Spleen (tissue), 11 donors: ENCODE data around the gene UNCX. TPM values are rescaled to one million over a fixed set of nuclear protein-coding genes. Genes with fewer than 3 reads are reported as not detected.

Source experiments
- DNase-seq: peaks from one replicate; pipeline ENCODE4 v3.0.0-alpha.2; 2020
- H3K27ac ChIP-seq, 8 donors: fragments of 200-600 bp; sonication (generic) in 7 of 8; 1 replicate in 4 of 8; 2 replicates in 4 of 8; pipeline versions ENCODE4 v1.5.0 to v1.8.0; 2016 to 2021; ENCODE audit warnings: inconsistent platforms in 4 of 8, mild to moderate bottlenecking in 4 of 8, moderate library complexity in 1 of 8
- H3K27me3 ChIP-seq, 7 donors: fragments of 200-600 bp; sonication (generic) in 6 of 7; replicated peaks in 1 of 7; 1 replicate in 4 of 7; 2 replicates in 3 of 7; pipeline versions ENCODE4 v1.5.0 to v1.8.0; 2016 to 2021; ENCODE audit warnings: inconsistent platforms in 3 of 7, mild to moderate bottlenecking in 1 of 7
- H3K36me3 ChIP-seq, 6 donors: fragments of 200-600 bp; sonication (generic) in 5 of 6; 1 replicate in 4 of 6; 2 replicates in 2 of 6; pipeline versions ENCODE4 v1.5.0 to v1.8.0; 2016 to 2021; ENCODE audit warnings: inconsistent platforms in 2 of 6
- H3K4me1 ChIP-seq, 6 donors: fragments of 200-600 bp; sonication (generic) in 5 of 6; 1 replicate in 3 of 6; 2 replicates in 3 of 6; pipeline versions ENCODE4 v1.5.0 to v1.8.0; 2016 to 2021; ENCODE audit warnings: inconsistent platforms in 3 of 6
- H3K4me3 ChIP-seq, 8 donors: fragments of 200-600 bp; sonication (generic) in 7 of 8; 1 replicate in 4 of 8; 2 replicates in 4 of 8; pipeline versions ENCODE4 v1.5.0 to v1.8.0; 2016 to 2021; ENCODE audit warnings: inconsistent platforms in 4 of 8, mild to moderate bottlenecking in 4 of 8, moderate library complexity in 2 of 8
- H3K9me3 ChIP-seq, 8 donors: fragments of 200-600 bp; sonication (generic) in 7 of 8; 1 replicate in 4 of 8; 2 replicates in 4 of 8; pipeline versions ENCODE4 v1.5.0 to v1.8.0; 2016 to 2021; ENCODE audit warnings: inconsistent platforms in 4 of 8
- POLR2A ChIP-seq, 3 donors: fragments of 450-650 bp; IDR thresholded peaks; one replicate each; pipeline ENCODE4 v1.5.1; 2017; ENCODE audit warnings: antibody characterized with exemption in 3 of 3, mild to moderate bottlenecking in 1 of 3
- POLR2AphosphoS5 ChIP-seq, 3 donors: sonication (generic); formaldehyde crosslinking; IDR thresholded peaks; one replicate each; pipeline ENCODE4 v1.5.1; 2017; ENCODE audit warnings: antibody characterized with exemption in 3 of 3
- WGBS, 5 donors: extraction: QIAGEN DNeasy Blood & Tissue Kit in 3 of 5; methylation state at CpG; one replicate each; pipeline versions ENCODE4 v1.1.5 to v1.1.7; 2013 to 2018; 5-methylcytosine and 5-hydroxymethylcytosine counted together
- intact Hi-C: fragments of 100-400 bp; cut with DNase I; formaldehyde crosslinking; loops from one replicate; pipeline ENCODE4 v1.15.0; 2023; ENCODE audit warnings: low total_unique reads
- polyA plus RNA-seq, 3 donors: library from polyadenylated mRNA; stranded (reverse); fragments of 200-250 nt; gene quantifications; one replicate each; pipeline ENCODE4 v1.2.1, GENCODE V29; 2013
- total RNA-seq, 7 donors: library from RNA; depleted of rRNA in 3 of 7; stranded (reverse); fragments of >200 nt in 3 of 7; fragmentation: NEBNext Ultra II Directional in 4 of 7; extraction: Animal tissue kit (Norgen Biotek cat#: 25700) in 4 of 7; gene quantifications; one replicate each; pipeline versions ENCODE4 v1.1.0 to v1.2.1, GENCODE V29; 2016 to 2021
- TF ChIP-seq, protein P1 (sequence below), 11 experiments: fragments of 200-600 bp in 7 of 11; fragments of 450-650 bp in 4 of 11; sonication (generic) in 4 of 11; IDR thresholded peaks in 8 of 11; conservative IDR thresholded peaks in 3 of 11; 1 replicate in 7 of 11; 2 replicates in 4 of 11; pipeline versions ENCODE4 v1.4.0 to v1.8.0; 2016 to 2021; ENCODE audit warnings: antibody characterized with exemption in 11 of 11, inconsistent platforms in 4 of 11, mild to moderate bottlenecking in 1 of 11
- donor health status: healthy with polysubstance abuse.
- donor health status: DM: no; HTN: no; CAD: no; lungs with moderate emphysema.
- donor health status: DM: no; HTN: no; CAD: no.
- donor health status: Bipolar disorder and iron deficiency.
- donor health status: healthy.
- donor health status: DM: no; HTN: no; CAD: no.
- donor health status: DM: yes; HTN: yes; CAD: no.

Gene UNCX
- total and polyA plus RNA-seq, 10 donors = not detected

DNA sequence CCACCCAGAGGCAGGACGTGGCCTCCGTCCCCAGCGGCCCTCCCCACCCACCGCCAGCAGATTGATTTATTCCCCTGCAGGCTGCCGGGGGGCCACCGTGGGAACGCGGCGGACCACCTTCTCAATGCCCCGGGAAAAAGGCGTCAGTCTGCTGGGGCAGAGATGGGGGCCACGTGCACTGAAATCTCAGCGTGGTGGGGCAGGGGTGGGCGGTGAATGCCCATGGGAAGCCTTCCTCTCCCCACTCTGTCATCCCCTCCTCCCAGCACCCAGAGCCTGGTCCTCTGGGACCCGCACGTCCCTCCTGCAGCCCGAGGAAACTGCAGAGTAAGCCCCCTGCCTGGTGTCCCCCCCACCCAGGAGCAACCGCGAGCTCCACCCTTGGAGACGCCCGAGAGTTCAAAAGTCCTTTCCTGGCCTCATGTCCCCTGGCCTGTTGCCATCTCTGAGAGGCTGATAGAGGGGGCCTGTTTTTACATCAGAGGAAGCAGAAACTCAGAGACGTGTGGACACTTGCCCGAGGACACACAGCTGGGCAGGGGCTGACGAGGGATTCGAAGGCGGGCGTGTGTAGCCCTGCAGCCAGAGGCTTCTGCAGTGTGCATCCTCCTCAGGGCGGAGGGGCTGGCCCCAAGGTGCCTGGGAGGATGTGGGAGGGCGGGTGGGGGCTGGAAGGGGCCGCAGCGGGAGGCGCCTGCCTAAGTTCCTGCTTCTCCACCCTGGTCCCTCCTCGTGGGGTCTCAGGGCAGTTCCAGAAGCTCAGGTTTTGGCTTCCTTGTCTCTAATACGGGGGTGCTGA lies 21.8 kb downstream of the UNCX start:
- DNase-seq = no peak
- TF ChIP-seq, protein P1, sequence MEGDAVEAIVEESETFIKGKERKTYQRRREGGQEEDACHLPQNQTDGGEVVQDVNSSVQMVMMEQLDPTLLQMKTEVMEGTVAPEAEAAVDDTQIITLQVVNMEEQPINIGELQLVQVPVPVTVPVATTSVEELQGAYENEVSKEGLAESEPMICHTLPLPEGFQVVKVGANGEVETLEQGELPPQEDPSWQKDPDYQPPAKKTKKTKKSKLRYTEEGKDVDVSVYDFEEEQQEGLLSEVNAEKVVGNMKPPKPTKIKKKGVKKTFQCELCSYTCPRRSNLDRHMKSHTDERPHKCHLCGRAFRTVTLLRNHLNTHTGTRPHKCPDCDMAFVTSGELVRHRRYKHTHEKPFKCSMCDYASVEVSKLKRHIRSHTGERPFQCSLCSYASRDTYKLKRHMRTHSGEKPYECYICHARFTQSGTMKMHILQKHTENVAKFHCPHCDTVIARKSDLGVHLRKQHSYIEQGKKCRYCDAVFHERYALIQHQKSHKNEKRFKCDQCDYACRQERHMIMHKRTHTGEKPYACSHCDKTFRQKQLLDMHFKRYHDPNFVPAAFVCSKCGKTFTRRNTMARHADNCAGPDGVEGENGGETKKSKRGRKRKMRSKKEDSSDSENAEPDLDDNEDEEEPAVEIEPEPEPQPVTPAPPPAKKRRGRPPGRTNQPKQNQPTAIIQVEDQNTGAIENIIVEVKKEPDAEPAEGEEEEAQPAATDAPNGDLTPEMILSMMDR (IDR thresholded peaks at IDR 0.05 in 8 of 11, conservative IDR thresholded peaks at IDR 0.05 in 3 of 11) = no peak
- no peak for TF ChIP-seq POLR2AphosphoS5 (IDR thresholded peaks at IDR 0.05)
- TF ChIP-seq POLR2A (IDR thresholded peaks at IDR 0.05) = no peak
- Histone ChIP-seq H3K36me3 (no peaks in the 10 kb centered on the region), H3K27me3 (peaks cover 0 to 99% (median 71%) of the 10 kb centered on the region in 7 donors), H3K4me3 (no peak overlapping the region), H3K9me3 (no peaks in the 10 kb centered on the region), H3K27ac (no peak overlapping the region), H3K4me1 (peaks cover 0 to 8% (median 2%) of the 10 kb centered on the region in 6 donors)
- WGBS, 5 donors = 22 to 34% (median 26%) methylated on average over 13 to 34 of the region's 34 CpGs
- intact Hi-C loops = no loop called here

DNA sequence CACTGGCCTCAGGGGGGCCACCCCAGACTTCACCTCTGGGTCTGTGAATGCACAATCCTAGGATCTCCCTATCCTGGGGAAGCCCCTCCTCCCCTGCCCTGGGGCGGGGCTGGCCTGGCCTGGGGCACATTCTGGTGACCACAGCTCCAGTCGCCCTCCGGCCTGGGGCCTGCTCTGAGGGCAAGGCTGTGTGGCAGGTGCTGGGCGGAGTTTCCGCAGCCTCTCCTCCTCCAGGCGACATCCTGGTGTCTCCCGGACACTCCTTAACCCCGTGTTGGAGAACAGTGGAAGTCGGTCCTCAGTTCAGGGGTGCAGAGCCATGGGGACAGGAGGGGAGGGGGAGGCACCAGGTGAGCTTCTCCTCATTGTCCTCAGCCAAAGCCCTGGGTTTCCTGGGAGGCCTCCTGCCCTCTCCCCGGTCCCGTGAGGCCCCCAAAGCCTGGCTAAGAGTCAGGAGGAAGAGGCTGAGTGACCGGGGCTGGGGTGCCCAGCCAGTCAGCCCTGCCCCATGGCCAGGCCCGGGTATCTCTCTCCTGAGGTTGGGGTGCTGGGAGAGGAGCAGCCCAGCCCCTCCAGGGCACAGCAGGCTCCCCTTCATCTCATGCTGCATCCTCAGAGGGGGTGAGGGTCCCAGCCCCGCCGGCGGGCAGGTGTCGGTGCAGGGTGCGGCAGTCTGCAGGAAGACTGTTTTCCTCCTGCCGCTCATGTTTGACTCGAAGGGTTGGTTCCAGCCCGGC lies 22.6 kb downstream of the UNCX start:
- Histone ChIP-seq H3K36me3 (no peaks in the 10 kb centered on the region), H3K4me1 (no peaks in the 10 kb centered on the region), H3K27ac (no peak overlapping the region), H3K27me3 (peaks cover 0 to 99% (median 71%) of the 10 kb centered on the region in 7 donors), H3K9me3 (no peaks in the 10 kb centered on the region), H3K4me3 (no peak overlapping the region)
- DNase-seq = no peak
- TF ChIP-seq, protein P1 (IDR thresholded peaks at IDR 0.05 in 8 of 11, conservative IDR thresholded peaks at IDR 0.05 in 3 of 11) = no peak
- TF ChIP-seq POLR2AphosphoS5 (IDR thresholded peaks at IDR 0.05) (no peak), POLR2A (IDR thresholded peaks at IDR 0.05) (no peak)
- 33 to 51% (median 41%) methylated on average over 14 to 21 of the region's 21 CpGs for WGBS, 5 donors
- intact Hi-C loops = no loop called here

DNA sequence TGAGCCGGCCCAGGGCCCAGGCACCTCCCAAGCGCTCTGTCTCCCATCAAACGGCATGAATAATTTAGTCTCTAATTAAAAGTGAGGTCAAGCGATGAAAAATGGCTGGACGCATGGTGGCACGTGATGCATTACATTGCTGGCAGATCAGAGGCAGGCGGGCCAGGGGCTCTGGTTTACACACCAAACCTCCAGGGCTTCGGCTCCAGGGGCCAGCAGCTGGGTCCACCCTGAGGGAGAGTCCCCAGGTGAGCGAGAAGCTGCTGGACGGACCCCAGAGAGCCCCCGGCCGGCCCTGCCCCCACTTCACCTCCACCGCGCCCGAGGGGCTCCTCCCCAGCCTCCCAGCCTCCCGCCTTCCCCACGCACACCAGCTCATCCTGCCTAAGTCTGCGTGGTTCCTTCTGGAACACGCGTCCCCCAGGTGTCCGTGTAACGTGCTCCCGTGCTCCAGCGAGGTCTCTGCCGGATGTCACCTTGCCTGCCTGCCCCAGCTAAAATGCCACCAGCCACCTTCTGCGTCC lies 23.2 kb downstream of the UNCX start:
- Histone ChIP-seq H3K4me3 (no peak overlapping the region), H3K9me3 (no peaks in the 10 kb centered on the region), H3K36me3 (no peaks in the 10 kb centered on the region), H3K27me3 (peaks cover 0 to 99% (median 69%) of the 10 kb centered on the region in 7 donors), H3K4me1 (no peaks in the 10 kb centered on the region), H3K27ac (no peak overlapping the region)
- intact Hi-C loops = no loop called here
- peak; percentile 47 for DNase-seq
- 66 to 73% (median 69%) methylated on average over 23 to 26 of the region's 26 CpGs for WGBS, 5 donors
- TF ChIP-seq POLR2AphosphoS5 (IDR thresholded peaks at IDR 0.05) (no peak), POLR2A (IDR thresholded peaks at IDR 0.05) (no peak)
- TF ChIP-seq, protein P1 (IDR thresholded peaks at IDR 0.05 in 8 of 11, conservative IDR thresholded peaks at IDR 0.05 in 3 of 11) = no peak

DNA sequence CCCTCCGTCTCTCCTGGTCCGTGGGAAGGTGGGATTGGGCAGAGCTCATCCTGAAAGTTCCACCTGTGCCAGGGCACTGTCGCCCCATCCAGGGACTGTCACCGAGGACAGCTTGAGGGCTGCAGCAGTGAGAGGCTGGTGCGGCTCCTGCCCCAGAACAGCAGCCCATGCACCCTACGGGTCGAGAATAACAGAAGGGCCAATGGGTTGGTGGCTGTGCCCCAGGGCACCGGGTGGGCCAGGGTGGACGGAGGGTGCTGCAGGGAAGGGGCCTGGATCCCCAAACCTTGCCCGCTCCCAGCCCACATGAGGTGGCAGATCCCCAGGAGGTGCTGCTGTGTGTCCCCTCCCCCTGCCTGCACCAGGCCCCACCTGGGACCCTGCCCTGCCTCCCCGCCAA lies 23.9 kb downstream of the UNCX start:
- peaks cover 0 to 96% (median 61%) of the 10 kb centered on the region in 7 donors for H3K27me3 ChIP-seq
- no peaks in the 10 kb centered on the region for H3K36me3 ChIP-seq
- DNase-seq = peak; percentile 66
- 61 to 92% (median 83%) methylated on average over 3 to 11 of the region's 11 CpGs for WGBS, 5 donors
- no peaks in the 10 kb centered on the region for H3K9me3 ChIP-seq
- intact Hi-C loops = no loop called here
- TF ChIP-seq POLR2A (IDR thresholded peaks at IDR 0.05) (no peak), POLR2AphosphoS5 (IDR thresholded peaks at IDR 0.05) (no peak)
- TF ChIP-seq, protein P1 (IDR thresholded peaks at IDR 0.05 in 8 of 11, conservative IDR thresholded peaks at IDR 0.05 in 3 of 11) = no peak
- no peaks in the 10 kb centered on the region for H3K4me1 ChIP-seq
- H3K27ac ChIP-seq = no peak overlapping the region
- no peak overlapping the region for H3K4me3 ChIP-seq
